Rectal smooth muscle tissue (tissue), 1 donor: ENCODE results near the gene PPP3CA.
"Not testable (repeated sequence)": the region's sequence is repeated elsewhere in the genome, so short reads cannot be mapped to it uniquely, and the experiment has no call there.

Experiments used
- H3K27ac ChIP-seq: one replicate; pipeline ENCODE4 v1.7.0; 2013; ENCODE audit warnings: low read depth, low read length, inconsistent platforms
- H3K27me3 ChIP-seq: one replicate; pipeline ENCODE4 v1.7.0; 2013; ENCODE audit warnings: low read length; ENCODE audit not compliant: control insufficient read depth, insufficient read depth
- H3K36me3 ChIP-seq: one replicate; pipeline ENCODE4 v1.7.0; 2013; ENCODE audit warnings: low read length; ENCODE audit not compliant: control insufficient read depth, insufficient read depth
- H3K4me1 ChIP-seq: one replicate; pipeline ENCODE4 v1.7.0; 2013; ENCODE audit warnings: low read length; ENCODE audit not compliant: control insufficient read depth, insufficient read depth
- H3K4me3 ChIP-seq: one replicate; pipeline ENCODE4 v1.7.0; 2013; ENCODE audit warnings: low read length
- H3K9ac ChIP-seq: one replicate; pipeline ENCODE4 v1.7.0; 2013; ENCODE audit warnings: low read length

The PPP3CA gene

DNA sequence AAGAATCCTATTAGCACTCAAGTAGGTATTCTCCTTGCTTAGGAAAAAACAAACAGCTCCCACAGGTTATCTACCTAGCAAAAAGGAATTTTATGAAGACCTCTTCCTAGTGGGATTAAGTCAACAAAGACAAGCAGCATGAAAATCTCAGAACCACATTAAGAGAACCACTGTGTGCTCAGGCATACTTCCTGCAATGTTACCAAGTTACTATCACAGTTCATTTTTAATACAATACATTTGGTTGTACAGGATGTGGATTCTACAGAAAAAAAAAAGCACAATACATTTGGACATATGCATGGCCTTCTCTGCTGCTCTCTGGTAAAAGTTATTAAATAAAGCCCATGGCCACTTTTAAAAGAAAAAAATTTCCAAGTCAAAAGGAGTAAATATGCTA is 193.7 kb downstream of the PPP3CA start:
- no peaks in the 10 kb centered on the region for H3K27me3 ChIP-seq
- H3K4me1 ChIP-seq = no peaks in the 10 kb centered on the region
- H3K27ac ChIP-seq = no peak overlapping the region
- H3K36me3 ChIP-seq = no peaks in the 10 kb centered on the region
- H3K4me3 ChIP-seq = no peak overlapping the region
- H3K9ac ChIP-seq = no peak overlapping the region

DNA sequence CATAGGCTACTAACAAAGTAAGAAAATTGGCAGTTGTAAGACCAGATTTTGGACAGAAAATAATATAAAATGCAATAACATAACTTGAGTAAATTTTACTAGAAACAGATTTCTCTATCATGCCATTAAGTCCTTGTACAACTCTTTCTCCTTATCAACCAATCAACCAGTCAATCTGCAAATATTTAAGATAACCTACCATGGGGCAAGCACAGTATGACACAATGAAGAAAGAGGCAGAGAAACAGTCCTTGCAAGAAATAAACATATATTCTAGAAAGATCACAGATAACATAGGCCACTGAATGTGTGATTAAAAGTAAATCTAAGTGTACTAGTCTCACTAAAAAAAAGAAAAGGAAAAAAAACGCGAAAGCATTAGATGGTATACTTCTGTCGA is 194.8 kb downstream of the PPP3CA start:
- Histone ChIP-seq H3K4me1 (no peaks in the 10 kb centered on the region), H3K27ac (no peak overlapping the region), H3K9ac (no peak overlapping the region), H3K4me3 (no peak overlapping the region), H3K36me3 (no peaks in the 10 kb centered on the region), H3K27me3 (no peaks in the 10 kb centered on the region)

DNA sequence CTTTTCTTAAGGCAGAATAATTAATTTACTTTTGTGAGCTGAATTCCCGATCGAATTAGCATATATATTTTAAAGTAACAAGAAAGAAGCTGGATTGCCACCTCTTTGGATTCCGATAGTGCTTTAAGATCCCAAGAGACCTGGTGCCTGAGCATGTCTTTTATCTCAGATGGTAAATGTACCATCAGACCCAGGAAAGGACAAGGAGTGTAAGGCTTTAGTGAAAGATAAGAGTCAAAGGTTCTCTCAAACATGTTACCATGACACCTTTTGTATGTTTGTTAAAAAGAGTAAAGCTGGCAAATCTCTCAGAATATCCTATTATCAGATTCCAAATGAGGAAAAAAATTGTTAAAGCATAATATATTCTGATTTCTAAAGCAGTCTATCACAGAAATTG is 198.8 kb downstream of the PPP3CA start:
- Histone ChIP-seq H3K4me3 (no peak overlapping the region), H3K9ac (no peak overlapping the region), H3K36me3 (no peaks in the 10 kb centered on the region), H3K27me3 (no peaks in the 10 kb centered on the region), H3K4me1 (no peaks in the 10 kb centered on the region), H3K27ac (no peak overlapping the region)

DNA sequence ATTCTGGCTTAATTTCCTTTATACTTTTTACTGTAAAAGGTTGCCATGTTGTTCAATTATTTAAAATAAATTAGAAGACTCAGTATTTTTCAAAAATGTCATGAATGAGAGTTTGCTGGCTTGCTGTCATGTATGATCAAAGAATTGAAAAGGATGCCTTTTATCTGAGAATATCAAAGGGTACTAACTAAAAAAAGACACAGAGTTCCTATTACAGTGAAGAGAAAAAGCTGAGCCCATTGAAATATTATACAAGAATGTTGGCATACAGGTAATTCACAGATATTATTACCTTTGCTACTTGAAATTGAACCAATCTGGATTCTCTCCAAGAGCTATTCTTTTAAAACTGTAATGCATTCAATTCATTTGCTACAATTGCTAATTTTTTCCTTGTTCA is 200.0 kb downstream of the PPP3CA start:
- Histone ChIP-seq H3K4me3 (no peak overlapping the region), H3K36me3 (no peaks in the 10 kb centered on the region), H3K4me1 (no peaks in the 10 kb centered on the region), H3K27ac (no peak overlapping the region), H3K9ac (no peak overlapping the region), H3K27me3 (no peaks in the 10 kb centered on the region)

DNA sequence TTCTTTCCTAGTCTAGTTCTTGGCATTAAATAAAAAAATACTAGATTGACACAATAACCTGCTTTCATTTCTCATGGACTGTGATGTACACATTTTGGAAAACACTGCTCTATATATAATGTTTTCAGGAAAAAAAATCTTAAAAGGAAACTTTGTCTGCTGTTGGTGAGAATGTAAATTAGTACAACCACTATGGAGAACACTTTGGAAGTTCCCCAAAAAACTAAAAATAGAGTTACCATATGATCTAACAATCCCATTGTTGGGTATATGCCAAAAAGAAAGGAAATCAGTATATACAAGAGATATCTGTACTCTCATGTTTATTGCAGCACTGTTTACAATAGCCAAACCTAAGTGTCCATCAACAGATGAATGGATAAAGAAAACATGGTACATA is 202.3 kb downstream of the PPP3CA start:
- no peak overlapping the region for H3K4me3 ChIP-seq
- H3K36me3 ChIP-seq = no peaks in the 10 kb centered on the region
- H3K27me3 ChIP-seq = no peaks in the 10 kb centered on the region
- no peak overlapping the region for H3K27ac ChIP-seq
- no peak overlapping the region for H3K9ac ChIP-seq
- no peaks in the 10 kb centered on the region for H3K4me1 ChIP-seq

DNA sequence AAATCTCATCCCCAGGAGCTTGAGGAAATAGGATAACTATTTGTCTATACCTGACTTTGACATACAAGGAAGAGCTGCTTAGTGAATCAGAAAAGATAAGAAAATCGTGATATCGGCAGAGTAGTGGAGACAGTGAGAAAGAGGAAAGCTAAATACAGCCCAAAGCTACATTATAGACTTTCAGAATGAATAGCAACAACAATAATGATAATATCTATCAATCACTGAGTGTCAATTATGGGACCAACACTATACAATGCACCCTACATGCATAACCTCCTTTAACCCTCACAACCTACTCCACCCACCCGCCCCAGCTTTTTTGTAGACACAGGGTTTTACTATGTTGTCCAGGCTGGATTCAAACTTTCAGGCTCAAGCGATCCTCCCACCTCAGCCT is 205.1 kb downstream of the PPP3CA start:
- no peaks in the 10 kb centered on the region for H3K27me3 ChIP-seq
- no peak overlapping the region for H3K4me3 ChIP-seq
- H3K4me1 ChIP-seq = no peaks in the 10 kb centered on the region
- no peak overlapping the region for H3K27ac ChIP-seq
- no peaks in the 10 kb centered on the region for H3K36me3 ChIP-seq
- no peak overlapping the region for H3K9ac ChIP-seq

DNA sequence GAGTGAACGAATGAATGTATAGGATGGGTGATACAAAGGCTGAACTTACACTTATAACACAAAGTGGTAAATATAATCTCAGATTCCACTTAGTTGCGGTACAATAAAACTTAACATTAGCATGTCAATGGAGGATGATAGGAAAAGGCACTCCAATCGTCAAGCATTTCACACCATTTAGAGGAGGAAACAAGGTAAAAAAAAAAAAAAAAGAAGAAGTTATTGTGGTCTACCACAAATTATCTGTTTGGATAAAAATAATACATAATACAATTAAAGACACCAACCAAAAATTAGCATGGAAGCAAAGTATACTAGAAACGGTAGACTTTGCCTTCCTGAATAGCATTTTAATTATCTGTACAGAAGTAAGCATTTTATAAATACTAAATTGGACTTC is 205.5 kb downstream of the PPP3CA start:
- Histone ChIP-seq H3K36me3 (no peaks in the 10 kb centered on the region), H3K27ac (no peak overlapping the region), H3K4me3 (no peak overlapping the region), H3K4me1 (no peaks in the 10 kb centered on the region), H3K9ac (no peak overlapping the region), H3K27me3 (no peaks in the 10 kb centered on the region)

DNA sequence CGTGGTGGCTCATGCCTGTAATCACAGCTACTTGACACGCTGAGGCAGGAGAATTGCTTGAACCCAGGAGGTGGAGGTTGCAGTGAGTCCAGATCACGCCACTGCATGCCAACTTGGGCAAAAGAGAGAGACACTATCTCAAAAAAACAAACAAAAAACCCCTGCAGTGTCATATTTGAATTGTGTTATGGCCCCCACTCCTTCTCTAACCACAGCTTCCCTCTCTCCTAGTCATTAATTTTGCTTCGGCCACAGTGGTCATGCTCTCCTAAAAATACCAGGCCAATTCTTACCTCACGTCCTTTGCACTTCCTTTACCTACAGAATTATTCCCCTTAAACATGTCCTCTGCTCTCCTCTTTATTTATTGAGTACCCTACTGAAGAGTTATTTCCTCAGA is 206.1 kb downstream of the PPP3CA start:
- no peaks in the 10 kb centered on the region for H3K36me3 ChIP-seq
- H3K27me3 ChIP-seq = no peaks in the 10 kb centered on the region
- H3K4me1 ChIP-seq = no peaks in the 10 kb centered on the region
- H3K9ac ChIP-seq = no peak overlapping the region
- no peak overlapping the region for H3K27ac ChIP-seq
- no peak overlapping the region for H3K4me3 ChIP-seq

DNA sequence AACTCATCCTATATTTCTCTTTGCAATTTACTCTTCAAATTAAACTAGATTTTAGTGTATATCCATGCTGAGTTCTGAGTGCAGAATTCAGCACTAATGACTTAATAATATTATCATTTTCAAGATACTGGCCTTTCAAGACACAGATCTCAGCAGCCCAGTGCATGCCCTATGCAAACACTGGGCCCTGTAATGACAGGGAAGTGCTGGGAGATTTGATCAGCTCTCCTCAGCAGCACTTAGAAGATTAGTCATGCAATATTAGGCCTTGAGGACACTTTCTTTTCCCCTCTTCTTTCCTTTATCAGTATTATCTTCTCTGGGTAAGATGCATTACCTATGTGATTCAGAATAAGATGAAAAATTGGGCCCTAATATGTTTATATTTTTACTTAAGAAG is 207.1 kb downstream of the PPP3CA start:
- Histone ChIP-seq H3K4me1 (peaks cover 3% of the 10 kb centered on the region), H3K9ac (no peak overlapping the region), H3K27me3 (no peaks in the 10 kb centered on the region), H3K27ac (no peak overlapping the region), H3K4me3 (no peak overlapping the region), H3K36me3 (no peaks in the 10 kb centered on the region)

DNA sequence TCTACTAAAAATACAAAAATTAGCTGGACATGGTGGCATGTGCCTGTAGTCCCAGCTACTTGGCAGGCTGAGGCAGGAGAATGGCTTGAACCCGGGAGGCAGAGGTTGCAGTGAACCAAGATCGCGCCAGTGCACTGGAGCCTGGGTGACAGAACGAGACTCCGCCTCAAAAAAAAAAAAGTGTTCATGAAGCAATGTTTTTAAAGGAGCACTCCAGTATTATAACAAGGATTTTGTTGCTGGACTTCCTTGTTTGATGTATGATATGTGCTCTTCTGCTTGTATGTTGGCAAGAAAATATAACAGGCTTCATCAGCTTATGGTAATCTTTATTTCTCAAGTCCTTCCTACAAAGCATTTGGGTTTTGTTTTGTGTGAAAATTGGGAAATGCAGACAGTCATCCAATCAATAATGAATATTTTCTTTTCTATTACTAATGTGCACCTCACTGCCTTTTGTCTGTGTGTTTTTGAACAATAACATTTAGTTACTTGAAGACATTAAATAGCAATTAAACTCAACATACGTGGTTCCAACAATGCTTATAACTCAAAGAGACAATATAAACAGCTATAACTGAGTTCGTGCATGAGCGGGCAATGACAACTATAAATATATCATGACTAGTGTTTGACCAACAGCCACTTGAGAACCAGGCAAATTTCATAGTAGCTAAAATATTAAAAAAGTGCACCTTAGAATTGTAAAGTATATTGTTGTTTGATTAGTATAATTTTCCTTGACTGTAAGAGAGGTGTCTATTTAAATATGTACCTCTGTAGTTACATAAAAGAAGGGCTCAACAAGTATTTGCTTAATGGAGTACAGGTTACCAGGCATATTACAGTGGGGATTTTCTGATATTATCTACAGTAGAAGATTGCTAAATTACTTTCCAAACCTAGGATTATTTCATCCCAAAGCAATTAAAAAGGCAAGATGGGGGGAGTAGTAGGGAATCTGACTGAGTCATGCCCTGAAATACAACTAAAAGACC is 210.7 kb downstream of the PPP3CA start:
- no peak overlapping the region for H3K9ac ChIP-seq
- no peak overlapping the region for H3K27ac ChIP-seq
- H3K4me3 ChIP-seq = no peak overlapping the region
- peaks cover 4% of the 10 kb centered on the region for H3K4me1 ChIP-seq
- no peaks in the 10 kb centered on the region for H3K36me3 ChIP-seq
- no peaks in the 10 kb centered on the region for H3K27me3 ChIP-seq

DNA sequence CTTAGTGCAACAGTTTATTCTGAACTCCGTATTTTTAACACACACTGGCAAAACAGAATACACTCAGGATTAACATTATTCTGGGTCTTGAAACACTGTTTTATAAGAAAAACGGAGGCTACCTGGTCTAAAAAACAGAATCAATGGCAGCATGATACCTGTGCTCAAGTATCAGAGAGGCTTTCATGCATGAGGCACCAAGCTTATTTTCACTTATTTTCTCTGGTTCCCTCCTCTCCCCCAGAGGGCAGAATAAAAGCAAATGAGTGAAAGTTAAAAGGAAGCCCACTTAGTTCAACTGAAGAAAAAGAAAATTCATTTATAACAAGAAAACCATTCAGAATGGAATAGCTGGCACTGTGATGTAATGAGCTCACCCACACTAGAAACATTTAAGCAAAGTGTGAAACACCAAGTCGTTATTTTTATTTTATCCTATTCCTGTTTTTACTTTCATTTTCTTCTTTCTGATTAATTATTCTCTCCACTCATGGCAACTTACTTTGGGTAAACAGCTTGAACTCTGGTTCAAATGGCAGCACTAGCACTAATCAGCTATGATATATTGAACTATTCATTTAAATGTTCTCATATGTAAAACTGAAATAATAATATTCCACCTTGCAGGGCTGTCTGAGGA is 211.8 kb downstream of the PPP3CA start:
- Histone ChIP-seq H3K4me1 (peaks cover 4% of the 10 kb centered on the region), H3K4me3 (no peak overlapping the region), H3K36me3 (no peaks in the 10 kb centered on the region), H3K9ac (no peak overlapping the region), H3K27ac (no peak overlapping the region), H3K27me3 (no peaks in the 10 kb centered on the region)

DNA sequence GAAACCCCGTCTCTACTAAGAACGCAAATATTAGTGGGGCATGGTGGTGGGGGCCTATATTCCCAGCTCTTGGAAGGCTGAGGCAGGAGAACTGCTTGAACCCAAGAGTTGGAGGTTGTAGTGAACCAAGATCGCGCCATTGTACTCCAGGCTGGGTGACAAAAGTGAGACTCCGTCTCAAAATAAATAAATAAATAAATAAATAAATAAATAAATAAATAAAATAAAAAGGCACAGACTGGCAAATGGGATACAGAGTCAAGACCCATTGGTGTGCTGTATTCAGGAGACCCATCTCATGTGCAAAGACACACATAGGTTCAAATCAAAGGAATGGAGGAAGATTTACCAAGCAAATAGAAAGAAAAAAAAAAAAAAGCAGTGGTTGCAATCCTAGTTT is 216.3 kb downstream of the PPP3CA start:
- not testable (repeated sequence) for H3K4me1 ChIP-seq, H3K27ac ChIP-seq, H3K36me3 ChIP-seq, H3K9ac ChIP-seq, H3K4me3 ChIP-seq, H3K27me3 ChIP-seq

DNA sequence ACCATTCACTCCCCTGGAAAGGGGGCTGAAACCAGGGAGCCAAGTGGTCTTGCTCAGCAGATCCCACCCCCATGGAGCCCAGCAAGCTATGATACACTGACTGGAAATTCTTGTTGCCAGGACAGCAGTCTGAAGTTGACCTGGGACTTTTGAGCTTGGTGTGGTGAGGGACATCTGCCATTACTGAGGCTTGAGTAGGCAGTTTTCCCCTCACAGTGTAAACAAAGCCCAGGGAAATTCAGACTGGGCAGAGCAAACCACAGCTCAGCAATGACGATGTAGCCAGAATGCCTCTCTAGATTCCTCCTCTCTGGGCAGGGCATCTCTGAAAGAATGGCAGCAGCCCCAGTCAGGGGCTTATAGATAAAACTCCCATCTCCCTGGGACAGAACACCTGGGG is 218.4 kb downstream of the PPP3CA start:
- not testable (repeated sequence) for H3K4me3 ChIP-seq, H3K9ac ChIP-seq, H3K27ac ChIP-seq, H3K4me1 ChIP-seq, H3K36me3 ChIP-seq, H3K27me3 ChIP-seq
